GM23248 (cell line): Measurements from ENCODE around the gene RPL3.

Experiments
- EZH2 ChIP-seq: fragments of 200-600 bp; sonication (generic); IDR thresholded peaks from 2 replicates; pipeline ENCODE4 v1.6.1; 2018; ENCODE audit warnings: antibody characterized with exemption, mild to moderate bottlenecking; ENCODE audit not compliant: insufficient read depth, poor library complexity, severe bottlenecking
- EZH2phosphoT487 ChIP-seq: fragments of 200-600 bp; sonication (generic); IDR thresholded peaks from 2 replicates; pipeline ENCODE4 v1.6.1; 2018; ENCODE audit warnings: antibody characterized with exemption, moderate library complexity, mild to moderate bottlenecking, low read depth; ENCODE audit not compliant: insufficient read depth

GRCh38 chr22:39316440-39317083, 2.9 kb downstream of the RPL3 start:
- TF ChIP-seq EZH2phosphoT487 (no peak), EZH2 (no peak)
